ENCODE results near the gene AUNIP. TPM values are rescaled to one million over a fixed set of nuclear protein-coding genes. Genes with fewer than 3 reads are reported as not detected.

Gene AUNIP
- total RNA-seq, 1 experiment from 2014 or later, result 22.2 TPM

GRCh38 chr1:25809929-25810328 is 49.3 kb downstream of the AUNIP start:
- Histone ChIP-seq H4K91ac (ENCODE audit: insufficient read length, low read depth, low read length) (no peak overlapping the region), H3K18ac (ENCODE audit: insufficient read length, low read depth, low read length) (no peak overlapping the region), H3K79me1 (ENCODE audit: insufficient read depth, low read depth, low read length, poor library complexity, severe bottlenecking) (no peaks in the 10 kb centered on the region), H3K79me2 (ENCODE audit: insufficient read depth, low read length) (no peaks in the 10 kb centered on the region), H2BK15ac (ENCODE audit: low read depth, low read length) (no peak overlapping the region), H2BK120ac (ENCODE audit: low read depth, low read length, poor library complexity, severe bottlenecking) (no peak overlapping the region), H2BK20ac (ENCODE audit: low read depth, low read length, poor library complexity, severe bottlenecking) (no peak overlapping the region), H2AK5ac (ENCODE audit: insufficient read length, low read length) (no peak overlapping the region), H3K23ac (ENCODE audit: insufficient read length, low read depth, low read length) (no peak overlapping the region), H3K56ac (ENCODE audit: insufficient read length, low read depth, low read length) (no peak overlapping the region), H3K23me2 (ENCODE audit: insufficient read length, low read depth, low read length, poor library complexity, severe bottlenecking) (no peaks in the 10 kb centered on the region), H4K8ac (replicated peaks; ENCODE audit: insufficient read length, low read depth, low read length) (no peak overlapping the region), H3K4me1 (ENCODE audit: insufficient read depth, low read length) (no peaks in the 10 kb centered on the region), H3K14ac (ENCODE audit: insufficient read depth, low read length) (no peak overlapping the region), H3K27ac (ENCODE audit: insufficient read length, low read depth, low read length) (no peak overlapping the region), H4K5ac (ENCODE audit: insufficient read length, low read depth, low read length) (no peak overlapping the region), H3K4ac (ENCODE audit: low read depth, low read length) (no peak overlapping the region), H3K9me3 (ENCODE audit: control insufficient read depth, low read depth, low read length) (no peaks in the 10 kb centered on the region), H4K20me1 (ENCODE audit: control insufficient read depth, insufficient read depth, insufficient read length) (no peaks in the 10 kb centered on the region), H3T11ph (ENCODE audit: low read length) (no peak overlapping the region), H3K27me3 (ENCODE audit: insufficient read depth, low read length) (no peaks in the 10 kb centered on the region), H3K9ac (ENCODE audit: extremely low read depth, insufficient read length, low read length) (no peak overlapping the region), H2BK5ac (ENCODE audit: insufficient read length, low read length) (no peak overlapping the region), H3K4me2 (ENCODE audit: insufficient read depth, insufficient read length, low read length) (no peak overlapping the region), H2BK12ac (ENCODE audit: insufficient read length, low read depth, low read length) (no peak overlapping the region), H2AFZ (ENCODE audit: low read length) (no peak overlapping the region)
- peaks cover 2 to 6% of the 10 kb centered on the region in 2 experiments; a peak in 3 of 4 replicates for H3K4me1 Mint-ChIP-seq
- no peaks in the 10 kb centered on the region for H3K9me3 Mint-ChIP-seq
- DNase-seq, result no peak
- no CpG with 5 or more reads among the region's 7 CpGs for WGBS (ENCODE audit: extremely low coverage, insufficient read length, low lambda C conversion rate)
- no peak overlapping the region for H3K4me3 Mint-ChIP-seq
- peaks cover 18 to 66% (median 42%) of the 10 kb centered on the region in 3 experiments; a peak in 6 of 7 replicates for H3K36me3 Mint-ChIP-seq (ENCODE audit: insufficient read depth in 1 of 3, low read depth in 3 of 3)
- H3K27ac Mint-ChIP-seq, result no peak overlapping the region; a peak in 1 of 7 replicates
- H3K27me3 Mint-ChIP-seq (ENCODE audit: low read depth), result no peaks in the 10 kb centered on the region
- TF ChIP-seq CTCF (conservative IDR thresholded peaks at IDR 0.05), result no peak

All from H9 (cell line).